Left ventricle myocardium superior (tissue), 1 donor: Measurements from ENCODE around the gene KIF5C. TPM values are rescaled to one million over a fixed set of nuclear protein-coding genes. Genes with fewer than 3 reads are reported as not detected.

Experiments
- ATAC-seq: fragments of 200-7000 bp; cut with Tn5 transposase; one replicate; pipeline ENCODE4 v1.9.1; 2020; ENCODE audit warnings: mild to moderate bottlenecking, moderate library complexity
- DNase-seq: peaks from one replicate; pipeline ENCODE4 v3.0.0-alpha.2; 2020
- intact Hi-C: fragments of 100-400 bp; cut with micrococcal nuclease; formaldehyde crosslinking; loops from one replicate; pipeline ENCODE4 v1.11.0; 2022
- total RNA-seq: library from RNA; stranded (reverse); fragmentation: NEBNext Ultra II Directional; extraction: Animal tissue kit (Norgen Biotek cat#: 25700); gene quantifications from one replicate; pipeline ENCODE4 v1.2.1, GENCODE V29; 2021
- donor health status: DM: no; HTN: yes; CAD: no; lungs with severe emphysema.

Gene KIF5C
- total RNA-seq, 1 donor from 2014 or later, result 0.52 TPM

GRCh38 chr2:149050188-149050587, 175.2 kb downstream of the KIF5C start:
- ATAC-seq, result no peak
- intact Hi-C loops, result no loop called here
- no peak for DNase-seq

- DNase-seq, result no peak
- intact Hi-C loops, result no loop called here
- ATAC-seq, result no peak
Measured at GRCh38 chr2:149055751-149056150, 180.7 kb downstream of the KIF5C start.

GRCh38 chr2:149056541-149057255, 181.7 kb downstream of the KIF5C start:
- intact Hi-C loops, result no loop called here
- DNase-seq, result no peak
- no peak for ATAC-seq

GRCh38 chr2:149057401-149057800, 182.4 kb downstream of the KIF5C start:
- DNase-seq (no peak), ATAC-seq (no peak)
- intact Hi-C loops, result no loop called here

- ATAC-seq, result no peak
- no peak for DNase-seq
- intact Hi-C loops, result no loop called here
Measured at GRCh38 chr2:149058936-149059335, 183.9 kb downstream of the KIF5C start.

GRCh38 chr2:149059822-149060221, 184.8 kb downstream of the KIF5C start:
- DNase-seq, result no peak
- no peak for ATAC-seq
- intact Hi-C loops, result no loop called here

GRCh38 chr2:149061133-149061745, 186.2 kb downstream of the KIF5C start:
- intact Hi-C loops, result no loop called here
- ATAC-seq (no peak), DNase-seq (no peak)

GRCh38 chr2:149062531-149062930, 187.5 kb downstream of the KIF5C start:
- DNase-seq, result no peak
- intact Hi-C loops, result no loop called here
- no peak for ATAC-seq

GRCh38 chr2:149063177-149063576, 188.2 kb downstream of the KIF5C start:
- intact Hi-C loops, result no loop called here
- no peak for ATAC-seq
- DNase-seq, result no peak

- intact Hi-C loops, result no loop called here
- DNase-seq (no peak), ATAC-seq (no peak)
Measured at GRCh38 chr2:149064365-149064841, 189.4 kb downstream of the KIF5C start.

GRCh38 chr2:149064856-149065630, 190.0 kb downstream of the KIF5C start:
- DNase-seq (no peak), ATAC-seq (no peak)
- intact Hi-C loops, result no loop called here

GRCh38 chr2:149068225-149068995, 193.4 kb downstream of the KIF5C start:
- intact Hi-C loops, result no loop called here
- DNase-seq (no peak), ATAC-seq (no peak)

GRCh38 chr2:149068996-149069888, 194.2 kb downstream of the KIF5C start:
- DNase-seq (no peak), ATAC-seq (peak; percentile 68)
- intact Hi-C loops, result no loop called here

GRCh38 chr2:149070681-149071320, 195.8 kb downstream of the KIF5C start:
- no peak for ATAC-seq
- no peak for DNase-seq
- intact Hi-C loops, result no loop called here

GRCh38 chr2:149075105-149075504, 200.1 kb downstream of the KIF5C start:
- DNase-seq, result no peak
- no peak for ATAC-seq
- intact Hi-C loops, result no loop called here

GRCh38 chr2:149075853-149076252, 200.8 kb downstream of the KIF5C start:
- intact Hi-C loops, result no loop called here
- ATAC-seq (no peak), DNase-seq (no peak)
